Stimulated activated CD4-positive, alpha-beta T cell treated with anti-CD3 and anti-CD28 coated beads, Interleukin-4, amount 100 ng/mL, for 1 hour (primary cell): ENCODE results near the gene PPP6R2.

Experiments
- DNase-seq: peaks from one replicate; pipeline ENCODE4 v3.0.0-alpha.2; 2020

Gene PPP6R2

DNA sequence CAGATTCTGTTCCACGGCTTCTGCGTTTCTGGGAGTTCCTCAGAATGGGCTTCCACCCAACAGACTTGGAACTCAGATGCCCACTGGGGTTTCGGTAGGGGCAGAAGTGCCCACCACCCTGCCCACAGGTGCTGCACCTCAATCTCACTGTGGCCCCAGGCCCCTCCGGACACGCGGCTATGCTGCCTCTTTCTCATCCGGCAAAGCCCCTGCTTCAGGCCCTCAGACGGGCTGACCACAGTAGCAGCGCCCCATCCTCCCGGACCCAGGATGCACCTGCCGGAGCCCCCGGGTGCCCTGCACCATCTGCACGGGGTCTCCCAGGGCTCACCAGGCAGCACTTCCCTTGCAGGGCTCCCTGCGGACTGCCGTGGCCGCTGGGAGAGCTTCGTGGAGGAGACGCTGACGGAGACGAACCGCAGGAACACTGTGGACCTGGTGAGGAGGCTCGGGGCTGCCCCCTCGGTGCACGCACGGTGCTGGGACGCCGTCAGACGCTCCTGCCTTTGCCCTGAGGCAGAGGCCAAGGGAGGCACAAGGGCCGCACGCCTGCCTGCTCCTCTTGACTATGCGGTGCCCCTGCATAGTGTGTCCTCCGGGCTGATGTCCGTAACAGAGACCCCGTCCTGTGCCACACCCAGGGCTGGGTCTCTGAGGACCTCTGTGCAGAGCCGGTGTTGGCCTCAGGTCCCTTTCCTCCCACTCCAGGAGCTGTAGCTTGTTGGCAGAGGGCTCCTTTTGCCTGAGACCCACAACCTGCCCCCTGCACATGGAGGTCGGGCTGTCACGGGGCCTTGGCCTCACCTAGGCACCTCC lies 93.1 kb downstream of the PPP6R2 start:
- no peak for DNase-seq

DNA sequence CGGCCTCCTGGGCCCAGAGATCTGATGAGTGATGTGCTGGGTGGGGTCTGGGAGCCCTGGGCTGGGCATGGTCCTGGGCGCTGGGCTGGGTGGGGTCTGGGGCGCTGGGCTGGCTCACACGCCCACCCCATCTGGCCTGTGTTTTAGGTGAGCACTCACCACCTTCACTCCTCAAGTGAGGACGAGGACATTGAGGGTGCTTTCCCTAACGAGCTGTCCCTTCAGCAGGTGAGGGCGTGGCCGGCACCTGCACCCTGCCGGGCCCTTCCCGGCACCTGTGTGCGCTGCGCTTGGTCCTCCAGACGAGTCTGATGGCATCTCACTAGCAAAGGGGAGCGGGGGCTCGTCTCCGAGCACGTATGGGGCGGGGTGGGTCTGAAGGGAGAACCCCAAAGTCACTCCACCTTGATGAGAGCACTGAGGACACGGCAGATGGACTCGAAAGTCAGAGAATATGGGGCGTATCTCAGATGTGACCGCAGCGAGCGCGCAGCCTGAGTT lies 93.8 kb downstream of the PPP6R2 start:
- DNase-seq, result no peak

DNA sequence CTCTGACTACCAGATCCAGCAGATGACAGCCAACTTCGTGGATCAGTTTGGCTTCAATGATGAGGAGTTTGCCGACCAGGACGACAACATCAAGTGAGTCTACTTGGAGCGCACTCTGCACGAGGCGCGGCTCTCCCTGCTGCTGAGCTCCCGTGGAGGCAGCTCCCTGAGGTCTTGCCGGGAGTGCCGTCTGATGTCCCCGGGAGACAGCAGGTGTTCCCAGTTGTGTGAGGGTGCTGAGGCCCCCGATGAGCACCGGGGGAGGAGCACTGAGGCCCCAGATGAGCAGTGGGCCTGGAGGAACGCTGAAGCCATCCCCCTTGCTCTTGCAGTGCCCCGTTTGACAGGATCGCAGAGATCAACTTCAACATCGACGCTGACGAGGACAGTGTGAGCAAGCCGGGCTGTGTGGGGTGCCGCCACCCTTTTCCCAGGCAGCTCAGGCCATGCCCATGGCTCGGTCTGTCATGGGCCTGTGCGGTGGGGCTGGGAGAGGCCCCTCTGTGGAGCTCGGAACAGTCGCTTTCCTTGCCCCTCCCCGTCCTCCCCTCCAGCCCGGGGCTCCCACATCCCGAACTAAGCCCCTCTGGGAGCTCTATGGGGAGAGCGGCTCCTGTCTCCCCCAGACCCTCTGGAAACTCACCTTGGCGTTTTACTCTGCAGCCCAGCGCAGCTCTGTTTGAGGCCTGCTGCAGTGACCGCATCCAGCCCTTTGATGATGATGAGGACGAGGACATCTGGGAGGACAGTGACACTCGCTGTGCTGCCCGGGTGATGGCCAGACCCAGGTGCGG lies 94.6 kb downstream of the PPP6R2 start:
- DNase-seq, result no peak

DNA sequence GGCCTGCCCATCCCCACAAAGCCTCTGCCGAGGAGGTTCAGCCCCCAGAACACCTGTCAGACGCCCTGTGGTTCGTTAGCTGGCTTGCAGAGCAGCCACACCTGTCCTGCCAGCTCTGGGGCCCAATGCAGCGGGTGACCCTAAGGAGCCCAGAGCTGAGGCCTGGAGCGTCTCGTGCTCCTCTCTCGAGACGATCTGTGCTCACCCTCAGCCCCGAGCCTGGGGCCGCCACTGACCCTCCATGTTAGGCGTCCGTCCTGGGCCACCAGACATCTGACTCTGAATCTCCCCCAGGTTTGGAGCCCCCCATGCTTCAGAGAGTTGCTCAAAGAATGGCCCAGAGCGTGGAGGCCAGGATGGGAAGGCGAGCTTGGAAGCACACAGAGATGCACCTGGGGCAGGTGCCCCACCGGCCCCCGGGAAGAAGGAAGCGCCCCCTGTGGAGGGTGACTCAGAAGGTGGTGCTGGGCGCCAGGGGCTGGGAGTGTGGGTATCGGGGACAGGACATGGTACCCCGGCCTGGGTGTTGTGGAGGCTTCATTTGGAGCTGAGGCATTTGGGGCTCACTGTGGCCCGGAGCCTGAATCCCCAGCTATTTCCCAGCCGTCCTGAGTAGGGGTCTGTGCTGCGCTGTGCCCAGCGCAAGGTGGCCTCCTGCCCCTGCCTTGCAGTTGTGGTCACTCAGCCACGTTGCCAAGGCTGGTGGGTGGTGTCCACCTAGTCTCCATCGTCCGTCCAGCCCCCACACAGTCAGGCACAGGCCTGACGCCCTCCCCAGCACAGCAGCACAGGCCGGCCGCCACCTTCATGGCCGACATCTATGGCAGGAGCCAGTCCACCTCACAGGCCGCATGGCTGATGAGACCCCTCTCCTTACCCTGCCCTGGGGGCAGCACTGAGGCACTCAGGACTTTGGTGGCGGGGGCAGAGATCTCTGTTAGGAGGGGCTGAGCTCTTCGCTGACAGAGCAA lies 95.5 kb downstream of the PPP6R2 start:
- no peak for DNase-seq

DNA sequence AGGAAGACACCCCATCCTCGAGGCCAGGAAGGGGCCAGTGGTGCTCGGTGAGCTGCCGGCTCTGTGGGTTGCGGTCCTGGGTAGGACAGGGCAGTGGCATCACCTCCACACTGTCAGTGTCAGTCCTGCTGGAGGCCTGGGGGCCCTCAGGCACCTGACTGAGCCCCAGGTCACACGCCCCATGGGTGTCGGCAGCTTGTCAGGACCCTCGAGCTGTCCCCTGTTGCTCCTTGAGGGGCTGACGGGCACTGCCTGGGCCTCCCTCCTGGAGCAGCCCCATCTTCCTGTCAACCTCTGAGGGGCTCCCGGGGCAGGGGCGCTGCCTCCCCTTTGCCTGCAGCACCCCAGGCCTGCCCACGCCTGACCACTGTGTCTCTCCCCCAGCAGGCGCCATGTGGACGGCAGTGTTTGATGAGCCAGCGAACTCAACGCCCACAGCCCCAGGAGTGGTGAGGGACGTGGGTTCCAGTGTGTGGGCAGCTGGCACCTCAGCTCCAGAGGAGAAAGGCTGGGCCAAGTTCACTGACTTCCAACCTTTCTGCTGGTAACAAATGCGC lies 96.3 kb downstream of the PPP6R2 start:
- DNase-seq, result no peak

DNA sequence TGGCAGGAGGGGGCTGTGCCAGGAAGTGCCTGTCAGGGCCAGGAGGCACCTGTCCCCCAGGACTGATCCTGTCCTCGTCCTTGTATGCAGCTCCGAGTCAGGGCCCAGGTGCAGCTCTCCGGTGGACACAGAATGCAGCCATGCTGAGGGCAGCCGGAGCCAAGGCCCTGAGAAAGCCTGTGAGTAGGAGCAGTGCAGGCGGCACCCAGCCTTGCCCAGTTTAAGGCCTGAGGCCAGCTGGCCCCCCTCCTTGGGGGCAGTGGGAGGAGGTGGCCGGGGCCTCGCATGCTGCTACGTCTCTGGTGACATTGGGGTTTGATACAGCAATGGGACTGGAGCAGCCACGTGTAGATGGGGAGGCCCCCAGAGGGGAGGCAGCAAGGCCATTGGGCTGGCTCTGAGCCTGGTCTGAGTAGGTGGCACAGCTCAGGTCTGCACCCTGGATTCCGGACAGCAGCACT lies 96.8 kb downstream of the PPP6R2 start:
- no peak for DNase-seq

DNA sequence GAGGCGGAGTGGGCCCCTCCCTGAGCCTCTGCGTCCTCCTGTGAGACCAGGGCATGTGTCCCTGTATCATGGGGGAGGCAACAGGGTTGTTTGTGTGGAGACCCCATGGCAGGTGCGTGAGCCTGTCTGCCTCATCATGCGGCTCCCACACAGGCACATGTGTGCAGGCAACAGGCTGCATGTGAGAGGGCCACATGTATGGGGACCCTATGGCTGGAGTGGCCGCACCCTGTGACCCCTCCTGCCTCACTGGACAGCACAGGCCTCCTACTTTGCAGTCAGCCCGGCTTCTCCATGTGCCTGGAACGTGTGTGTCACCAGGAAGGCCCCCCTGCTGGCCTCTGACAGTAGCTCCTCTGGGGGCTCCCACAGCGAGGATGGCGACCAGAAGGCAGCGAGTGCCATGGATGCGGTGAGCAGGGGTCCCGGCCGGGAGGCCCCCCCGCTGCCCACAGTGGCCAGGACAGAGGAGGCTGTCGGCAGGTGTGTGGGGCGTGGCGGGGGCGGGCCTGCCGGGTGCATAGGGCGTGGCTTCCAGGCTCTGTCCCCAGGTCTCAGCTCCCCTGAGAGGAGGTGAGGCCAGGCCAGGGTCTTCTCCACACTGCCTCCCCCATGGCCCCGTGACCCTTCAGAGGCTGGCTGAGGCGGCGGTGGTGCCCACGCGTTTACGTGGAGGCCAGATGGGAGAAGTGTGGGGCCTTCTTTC lies 97.6 kb downstream of the PPP6R2 start:
- no peak for DNase-seq

DNA sequence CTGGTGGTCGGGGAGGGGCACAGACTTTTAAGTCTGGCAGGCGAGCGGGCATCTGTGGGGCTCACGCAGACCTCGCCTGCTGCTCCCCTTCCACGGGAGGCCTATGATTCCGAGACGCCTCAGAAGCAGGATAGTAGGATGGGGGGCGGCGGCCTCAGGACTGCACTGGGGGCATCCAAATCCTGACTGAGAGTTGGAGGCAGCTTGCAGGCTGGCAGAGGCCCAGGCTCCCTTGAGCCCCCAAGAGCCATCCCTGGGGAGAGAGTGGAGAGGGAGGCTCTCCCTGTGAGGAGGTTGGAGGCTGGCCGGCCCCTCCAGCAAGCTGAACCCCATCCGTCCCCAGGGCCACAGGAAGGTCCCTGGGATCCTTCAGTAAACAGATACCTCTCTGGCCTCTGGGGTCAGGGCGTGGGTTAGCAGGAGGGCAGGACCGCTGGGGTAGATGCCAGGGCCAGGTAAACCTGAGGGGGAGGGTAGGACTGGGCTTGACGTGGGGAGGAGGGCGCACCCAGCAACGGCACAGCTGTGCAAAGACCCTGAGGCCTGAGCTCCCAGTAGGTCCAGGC lies 98.4 kb downstream of the PPP6R2 start:
- DNase-seq, result no peak

DNA sequence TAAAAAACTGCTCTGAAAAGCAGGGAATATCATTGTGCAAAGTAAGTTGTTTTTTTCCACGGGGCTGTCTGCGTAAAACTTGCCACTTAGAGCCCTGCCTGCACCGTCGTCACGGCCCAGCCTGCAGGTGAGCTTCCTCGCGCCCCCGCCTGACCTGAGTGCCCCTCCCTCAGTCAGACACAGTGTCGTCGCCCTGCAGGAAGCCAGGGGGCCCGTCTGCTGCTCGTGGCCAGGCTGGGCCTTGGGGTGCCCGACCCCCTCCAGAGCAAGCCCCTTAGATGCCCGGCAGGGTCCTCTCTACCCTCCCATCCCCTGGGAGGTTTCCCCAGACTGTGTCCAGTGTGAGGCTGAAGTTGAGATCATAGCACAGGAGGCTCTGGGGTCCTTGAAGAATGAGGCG lies 100.1 kb downstream of the PPP6R2 start:
- DNase-seq, result no peak

DNA sequence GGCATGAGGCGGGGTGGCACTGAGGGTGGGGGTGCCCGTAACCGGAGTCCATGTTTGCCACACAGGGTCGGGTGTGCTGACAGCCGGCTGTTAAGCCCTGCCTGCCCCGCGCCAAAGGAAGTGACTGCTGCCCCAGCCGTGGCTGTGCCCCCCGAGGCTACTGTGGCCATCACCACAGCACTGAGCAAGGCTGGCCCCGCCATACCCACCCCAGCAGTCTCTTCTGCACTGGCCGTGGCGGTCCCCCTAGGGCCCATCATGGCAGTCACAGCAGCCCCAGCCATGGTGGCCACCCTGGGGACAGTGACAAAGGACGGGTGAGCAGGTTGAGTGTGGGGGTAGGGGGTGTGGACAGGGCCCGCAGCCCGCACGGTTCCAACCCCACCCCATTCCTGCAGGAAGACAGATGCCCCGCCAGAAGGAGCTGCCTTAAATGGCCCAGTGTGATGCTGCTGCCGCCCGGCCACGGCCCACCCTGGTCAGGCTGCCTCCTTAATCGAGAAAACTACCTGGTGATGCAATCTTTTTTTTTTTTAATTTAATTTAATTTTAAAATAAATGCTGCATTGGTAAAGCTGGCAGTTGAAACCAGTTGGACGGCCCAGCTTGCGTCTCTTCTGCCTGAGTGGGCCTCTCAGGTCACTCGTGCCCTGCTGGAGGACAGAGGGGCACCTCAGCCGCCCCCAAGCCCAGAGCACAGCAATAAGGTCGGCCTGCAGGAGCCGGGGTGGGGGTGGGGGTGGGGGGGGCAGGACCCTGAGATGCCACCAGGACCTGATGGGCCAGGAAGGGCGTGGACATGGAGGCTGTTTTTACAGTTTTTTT lies 100.9 kb downstream of the PPP6R2 start:
- no peak for DNase-seq

DNA sequence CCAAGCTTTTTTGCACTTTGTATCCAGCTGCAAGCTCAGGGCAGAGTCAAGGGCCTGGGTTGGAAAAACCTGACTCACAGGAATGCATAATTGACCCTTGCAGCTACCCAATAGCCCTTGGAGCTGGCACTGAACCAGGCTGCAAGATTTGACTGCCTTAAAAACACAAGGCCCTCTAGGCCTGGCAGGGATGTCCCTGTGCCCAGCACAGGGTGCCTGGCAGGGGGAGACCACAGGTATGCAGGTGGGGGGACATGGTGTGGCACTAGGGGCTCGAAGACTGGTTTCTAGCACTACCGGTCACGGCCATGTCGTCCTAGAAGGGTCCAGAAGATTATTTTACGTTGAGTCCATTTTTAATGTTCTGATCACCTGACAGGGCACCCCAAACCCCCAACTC lies 101.5 kb downstream of the PPP6R2 start:
- no peak for DNase-seq

DNA sequence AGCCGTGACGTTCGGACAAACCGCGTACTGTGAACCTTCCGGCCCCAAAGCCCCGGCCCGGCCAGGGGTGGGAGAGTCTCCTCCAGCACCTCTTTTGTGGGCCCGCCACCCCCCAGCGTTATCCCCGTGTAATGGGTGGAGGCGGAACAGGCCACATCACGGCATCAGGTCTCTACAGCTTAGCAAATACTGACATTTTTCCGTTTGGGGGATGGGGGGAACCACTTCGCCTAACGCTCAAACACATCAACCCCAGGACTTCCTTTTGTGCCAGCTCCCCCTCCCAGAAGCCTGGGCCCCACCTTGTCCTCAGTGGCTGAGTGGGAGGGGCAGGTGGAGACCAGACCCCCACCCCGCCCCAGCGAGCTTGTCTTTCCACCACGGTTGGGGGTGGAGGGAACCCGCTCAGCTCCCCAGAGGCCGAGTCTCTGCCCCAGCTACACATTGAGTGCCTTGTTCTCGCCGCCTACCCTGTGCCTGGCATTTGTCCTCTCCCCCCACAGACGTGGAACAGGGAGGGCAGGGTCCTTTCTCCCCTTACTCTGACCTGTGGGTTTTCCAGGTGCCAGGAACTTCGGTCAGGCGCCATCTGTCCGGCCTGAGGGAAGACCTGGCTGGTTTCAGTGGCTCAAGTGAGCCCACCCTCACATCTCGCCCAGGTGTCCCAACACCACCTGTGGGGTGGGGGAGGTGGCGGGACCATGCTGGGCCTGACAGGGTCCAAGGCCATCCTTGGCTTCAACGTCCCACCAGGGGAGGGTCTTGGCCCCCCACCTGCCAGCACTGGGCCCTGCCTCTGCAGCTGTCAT lies 102.1 kb downstream of the PPP6R2 start:
- no peak for DNase-seq

DNA sequence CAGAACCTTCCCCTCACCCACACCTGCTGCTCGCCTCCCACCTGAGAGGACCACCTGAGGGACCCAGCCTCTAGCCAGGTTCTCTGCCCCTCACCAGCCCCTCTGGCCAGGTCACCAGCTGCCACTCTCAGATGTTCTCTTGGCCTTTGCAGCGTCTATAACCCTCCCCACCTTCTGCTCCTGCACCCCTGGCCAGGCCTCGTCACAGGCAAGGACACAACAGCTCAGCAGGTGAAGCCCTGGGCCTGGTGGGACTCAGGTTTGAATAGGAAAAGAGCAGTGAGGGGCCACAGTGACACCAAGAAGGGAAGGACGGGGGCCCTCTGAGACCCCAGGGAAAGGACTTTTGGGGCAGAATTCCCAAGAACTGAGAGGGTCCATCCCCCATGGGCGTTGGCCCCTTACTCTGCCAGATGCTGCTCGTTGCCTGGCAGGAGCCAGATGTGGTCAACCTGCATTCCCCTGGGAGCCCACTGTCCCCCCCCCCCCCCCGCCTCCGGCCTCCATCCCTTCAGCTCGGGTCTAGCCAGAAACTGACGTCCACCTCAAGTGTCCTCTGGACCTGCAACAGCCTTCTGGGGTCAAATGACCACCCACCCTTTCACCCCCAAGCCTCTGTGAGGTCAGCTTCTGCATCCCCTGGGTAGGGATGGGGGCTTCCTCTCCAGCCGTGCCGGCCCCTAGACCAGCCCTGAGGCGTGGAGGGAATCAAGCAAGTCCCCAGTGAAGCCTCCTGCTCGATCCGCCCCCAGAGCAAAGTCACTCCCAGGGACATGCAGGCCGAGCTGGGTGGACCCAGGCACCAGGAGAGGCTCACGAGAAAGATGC lies 103.0 kb downstream of the PPP6R2 start:
- no peak for DNase-seq

DNA sequence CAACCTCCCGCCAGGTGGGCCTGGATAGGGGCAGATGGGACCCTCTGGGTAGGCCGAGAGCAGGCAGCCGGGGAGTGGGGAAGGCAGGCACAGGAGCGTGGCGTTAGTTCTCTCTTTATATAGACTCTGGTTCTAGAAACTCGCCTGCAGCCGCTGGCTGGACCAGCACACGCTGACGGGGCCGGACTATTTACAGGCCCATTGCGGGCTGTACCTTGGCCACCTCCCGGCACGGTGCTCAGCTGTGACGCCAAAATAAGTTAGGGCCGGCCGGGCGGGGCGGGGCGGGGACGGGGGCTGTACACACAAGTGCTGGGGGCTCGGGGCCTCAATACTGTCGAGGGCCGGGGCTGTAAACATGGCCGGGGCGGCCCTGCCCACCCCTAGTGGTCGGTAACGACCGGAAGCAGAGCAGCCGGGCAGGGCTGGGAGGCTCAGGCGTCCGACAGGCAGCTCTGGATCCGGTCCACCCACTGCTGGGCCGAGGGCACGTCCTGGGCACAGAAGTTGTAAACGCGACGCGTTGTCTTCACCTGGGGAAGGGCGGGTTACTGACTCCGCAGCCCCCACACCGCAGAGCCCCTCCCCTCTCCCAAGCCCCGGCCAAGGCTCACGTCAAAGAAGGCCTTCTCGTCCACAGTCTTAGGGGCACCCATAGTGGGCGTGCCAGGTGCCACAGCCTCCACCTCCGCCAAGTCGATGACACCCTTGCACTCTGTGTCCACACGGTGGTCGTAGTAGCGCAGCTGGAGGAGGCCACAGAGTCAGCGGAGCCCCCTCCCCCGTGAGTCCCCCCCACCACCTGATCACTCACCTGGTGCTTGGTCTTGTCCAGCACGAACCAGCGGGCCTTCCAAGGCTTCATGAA lies 103.8 kb downstream of the PPP6R2 start:
- no peak for DNase-seq

DNA sequence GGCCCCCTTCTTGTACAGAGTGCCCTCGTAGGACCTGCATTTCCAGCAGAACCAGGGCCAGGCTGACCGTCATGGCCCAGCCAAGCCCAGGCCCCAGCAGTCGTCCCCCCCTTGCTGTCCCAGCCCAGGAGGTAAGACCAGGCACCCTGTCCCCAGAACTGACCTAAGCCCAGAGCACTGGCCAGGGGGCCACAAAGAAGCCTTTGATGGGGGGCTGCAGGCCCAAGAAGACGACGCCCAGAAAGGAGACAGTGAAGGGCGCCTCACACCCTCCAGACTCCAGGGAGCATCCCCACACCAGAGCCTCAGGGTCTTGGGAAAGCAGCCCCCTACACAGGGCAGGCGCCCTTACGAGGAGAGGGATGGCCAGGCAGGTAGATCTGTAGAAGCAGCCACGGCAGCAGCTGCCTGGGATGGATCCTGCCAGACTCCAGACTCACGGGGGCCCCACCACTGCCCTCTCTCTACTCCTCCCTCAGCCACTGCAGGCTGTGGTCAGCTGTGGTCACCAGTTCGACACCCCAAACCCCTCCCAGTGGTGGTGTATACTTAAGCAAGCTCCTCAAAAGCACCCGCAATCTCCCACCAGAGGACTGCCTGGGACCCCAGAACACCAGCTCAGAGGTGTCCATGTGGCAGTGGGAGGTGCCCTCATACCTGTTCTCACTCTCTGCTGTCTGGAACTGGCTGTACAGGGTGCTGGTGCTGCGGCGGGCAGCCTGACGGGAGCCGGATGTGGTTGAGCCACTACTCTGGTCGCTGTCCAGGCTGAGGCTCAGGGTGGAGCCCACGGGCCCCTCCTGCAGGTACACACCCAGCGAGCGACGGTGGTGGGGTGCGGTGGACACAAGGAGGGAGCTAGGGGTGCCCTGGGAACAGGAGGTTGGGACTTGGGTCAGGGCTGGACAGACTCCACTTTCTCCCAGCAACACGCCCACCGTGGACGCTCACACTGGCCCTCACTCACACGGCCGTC lies 104.7 kb downstream of the PPP6R2 start:
- no peak for DNase-seq

DNA sequence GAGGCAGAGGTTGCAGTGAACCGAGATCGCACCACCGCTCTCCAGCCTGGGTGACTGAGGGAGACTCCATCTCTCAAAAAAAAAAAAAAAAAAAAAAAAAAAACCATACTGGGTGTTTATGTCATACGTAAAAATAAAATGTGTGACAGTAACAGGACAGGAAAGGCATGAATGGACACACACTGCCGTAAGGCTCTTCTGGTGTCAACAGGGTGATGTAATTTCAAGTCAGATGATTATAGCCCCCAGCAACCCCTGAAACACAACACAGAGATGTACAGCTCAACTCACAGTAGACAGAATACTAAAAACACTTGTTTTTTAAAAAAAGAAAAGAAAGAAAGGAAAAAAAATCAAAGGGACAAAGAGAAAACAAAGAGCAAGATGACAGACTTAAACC lies 109.5 kb downstream of the PPP6R2 start:
- no peak for DNase-seq
